ENCODE measurements around the gene PTF1A. TPM values are rescaled to one million over a fixed set of nuclear protein-coding genes. Genes with fewer than 3 reads are reported as not detected.

PTF1A gene
- total and polyA plus RNA-seq, 9 of the 15 experiments (the other 6 are each of a cell fraction or from before 2014, with no cell fraction given): not detected

DNA sequence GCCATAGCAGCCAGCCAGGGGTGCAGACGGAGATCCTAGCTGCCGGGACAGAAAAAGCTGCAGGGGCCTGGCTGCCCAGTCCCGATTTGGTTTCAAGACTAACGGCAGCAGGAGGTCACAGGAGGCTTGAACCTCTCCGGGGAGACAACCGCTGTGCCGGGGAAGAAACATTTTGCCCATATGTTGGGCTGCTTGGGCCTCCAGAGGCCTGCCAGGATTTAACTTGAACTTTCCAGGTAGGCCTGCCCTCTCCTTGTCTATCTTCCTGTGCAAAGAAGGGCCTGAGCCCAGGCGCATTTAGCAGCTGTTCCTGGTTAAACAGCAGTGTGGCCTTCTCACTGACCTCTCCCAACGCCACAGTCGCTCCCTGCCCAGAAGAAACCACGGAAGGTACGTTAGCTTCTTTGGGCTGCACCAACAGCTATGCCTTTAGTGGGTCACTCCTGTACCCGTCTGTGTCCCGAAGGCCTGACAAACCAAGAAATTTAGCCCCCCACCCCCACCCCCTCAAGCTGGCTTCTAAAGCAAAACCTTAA lies 17.1 kb upstream of the PTF1A start:
- H4K20me1 ChIP-seq (replicated peaks; ENCODE audit: control insufficient read depth, insufficient read depth, low read length): peaks cover 4% of the 10 kb centered on the region; the same call in 1 of the 2 replicates
- no peak overlapping the region for H2AFZ ChIP-seq (ENCODE audit: low read depth, low read length)
- POLR2A ChIA-PET: no interaction called here
- no peak overlapping the region for H3K4me2 ChIP-seq (ENCODE audit: insufficient read depth, low read length)
- H3K9me3 ChIP-seq (replicated peaks; ENCODE audit: control insufficient read depth, insufficient read depth, low read depth, low read length): no peaks in the 10 kb centered on the region
- TF ChIP-seq ZFPM2 (CRISPR knock-in tag; IDR thresholded peaks at IDR 0.05) (no peak), HDAC8 (tag; IDR thresholded peaks at IDR 0.05) (no peak), MTA3 (IDR thresholded peaks at IDR 0.05; ENCODE audit: borderline replicate concordance) (no peak), NKRF (IDR thresholded peaks at IDR 0.05; ENCODE audit: borderline replicate concordance) (no peak), BACH1 (tag; IDR thresholded peaks at IDR 0.05) (no peak), RFX1 (IDR thresholded peaks at IDR 0.05) (no peak), GABPB1 (CRISPR knock-in tag; IDR thresholded peaks at IDR 0.05) (no peak), SPI1 (IDR thresholded peaks at IDR 0.05; ENCODE audit: borderline replicate concordance, low read depth, low read length) (no peak), ZNF316 (IDR thresholded peaks at IDR 0.05) (no peak)
- TF ChIP-seq, protein P1, sequence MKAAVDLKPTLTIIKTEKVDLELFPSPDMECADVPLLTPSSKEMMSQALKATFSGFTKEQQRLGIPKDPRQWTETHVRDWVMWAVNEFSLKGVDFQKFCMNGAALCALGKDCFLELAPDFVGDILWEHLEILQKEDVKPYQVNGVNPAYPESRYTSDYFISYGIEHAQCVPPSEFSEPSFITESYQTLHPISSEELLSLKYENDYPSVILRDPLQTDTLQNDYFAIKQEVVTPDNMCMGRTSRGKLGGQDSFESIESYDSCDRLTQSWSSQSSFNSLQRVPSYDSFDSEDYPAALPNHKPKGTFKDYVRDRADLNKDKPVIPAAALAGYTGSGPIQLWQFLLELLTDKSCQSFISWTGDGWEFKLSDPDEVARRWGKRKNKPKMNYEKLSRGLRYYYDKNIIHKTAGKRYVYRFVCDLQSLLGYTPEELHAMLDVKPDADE (conservative IDR thresholded peaks at IDR 0.05; ENCODE audit: control insufficient read depth, low read depth, low read length): no peak
- TF ChIP-seq, protein P2, sequence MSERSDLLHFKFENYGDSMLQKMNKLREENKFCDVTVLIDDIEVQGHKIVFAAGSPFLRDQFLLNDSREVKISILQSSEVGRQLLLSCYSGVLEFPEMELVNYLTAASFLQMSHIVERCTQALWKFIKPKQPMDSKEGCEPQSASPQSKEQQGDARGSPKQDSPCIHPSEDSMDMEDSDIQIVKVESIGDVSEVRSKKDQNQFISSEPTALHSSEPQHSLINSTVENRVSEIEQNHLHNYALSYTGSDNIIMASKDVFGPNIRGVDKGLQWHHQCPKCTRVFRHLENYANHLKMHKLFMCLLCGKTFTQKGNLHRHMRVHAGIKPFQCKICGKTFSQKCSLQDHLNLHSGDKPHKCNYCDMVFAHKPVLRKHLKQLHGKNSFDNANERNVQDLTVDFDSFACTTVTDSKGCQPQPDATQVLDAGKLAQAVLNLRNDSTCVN (CRISPR knock-in tag; IDR thresholded peaks at IDR 0.05): no peak
- H3K9ac ChIP-seq (ENCODE audit: insufficient read depth in 1 of 2, low read depth in 2 of 2, low read length in 2 of 2): no peak overlapping the region
- intact Hi-C loops (cut with micrococcal nuclease): no loop called here
- H3K9me1 ChIP-seq (ENCODE audit: control insufficient read depth, insufficient read depth, low read length): no peaks in the 10 kb centered on the region
- 3% methylated on average over 14 of the region's 14 CpGs for WGBS (ENCODE audit: insufficient coverage, low coverage, missing lambda C conversion rate)
- FAIRE-seq (no peak), DNase-seq (ENCODE audit: extremely low read depth in 1 of 4, low spot score in 3 of 4) (no peak), ATAC-seq (no peak)
- H3K4me1 ChIP-seq (replicated peaks in 1 of 2; ENCODE audit: control insufficient read depth in 2 of 2, insufficient read depth in 2 of 2, low read length in 2 of 2): peaks cover 0 to 22% of the 10 kb centered on the region in 2 experiments; a peak in 2 of 5 replicates
- H3K27me3 ChIP-seq (ENCODE audit: control insufficient read depth in 2 of 2, insufficient read depth in 2 of 2, low read length in 2 of 2): peaks cover 2 to 31% of the 10 kb centered on the region in 2 experiments
- H3K36me3 ChIP-seq (ENCODE audit: control insufficient read depth, insufficient read depth, low read length): no peaks in the 10 kb centered on the region
- BruUV-seq (replicated peaks): no TSS peak
- no peaks in the 10 kb centered on the region for H3K79me2 ChIP-seq (ENCODE audit: control insufficient read depth, insufficient read depth, low read length)
- in situ Hi-C loops (cut with MboI): loop anchor here (25.0 kb wide), 1 partner anchor 1337 kb away; no protein-coding TSS in a partner anchor
- H3K27ac ChIP-seq (ENCODE audit: extremely low read depth, low read depth, low read length): no peak overlapping the region
- CTCF ChIA-PET (ENCODE audit: low intra/inter-chr PET ratio): no interaction called here
- H3K4me3 ChIP-seq: no peak overlapping the region
